Endodermal cell (in vitro differentiated cells): Measurements from ENCODE around the gene KRT34. TPM values are rescaled to one million over a fixed set of nuclear protein-coding genes. Genes with fewer than 3 reads are reported as not detected.

Experiments used
- DNase-seq: peaks from one replicate; pipeline ENCODE4 v3.0.0-alpha.2; 2017
- H3K27ac ChIP-seq: 2 replicates; pipeline ENCODE4 v1.5.1; 2013; ENCODE audit warnings: mild to moderate bottlenecking, low read depth, low read length, moderate library complexity
- H3K27me3 ChIP-seq: 2 replicates; pipeline ENCODE4 v1.6.1; 2013; ENCODE audit warnings: mild to moderate bottlenecking, low read length, moderate library complexity; ENCODE audit not compliant: insufficient read depth, control insufficient read depth, poor library complexity, severe bottlenecking
- H3K36me3 ChIP-seq: 2 replicates; pipeline ENCODE4 v1.7.0; 2013; ENCODE audit warnings: mild to moderate bottlenecking, low read length, moderate library complexity; ENCODE audit not compliant: control insufficient read depth, insufficient read depth
- H3K4me1 ChIP-seq: one replicate; pipeline ENCODE4 v1.7.0; 2013; ENCODE audit warnings: low read length; ENCODE audit not compliant: control insufficient read depth, insufficient read depth
- H3K4me3 ChIP-seq: 2 replicates; pipeline ENCODE4 v1.5.1; 2013; ENCODE audit warnings: mild to moderate bottlenecking, low read length, moderate library complexity
- H3K9ac ChIP-seq: 2 replicates; pipeline ENCODE4 v1.6.1; 2013; ENCODE audit warnings: mild to moderate bottlenecking, low read length, moderate library complexity; ENCODE audit not compliant: poor library complexity, severe bottlenecking; ENCODE audit errors: extremely low read depth
- H3K9me3 ChIP-seq: 2 replicates; pipeline ENCODE4 v1.6.1; 2013; ENCODE audit warnings: mild to moderate bottlenecking, low read length, moderate library complexity; ENCODE audit not compliant: control insufficient read depth
- H3K27ac Mint-ChIP-seq: 2 replicates; pipeline ENCODE4 v1.8.0; 2020; ENCODE audit warnings: mixed read lengths
- H3K27me3 Mint-ChIP-seq: 2 replicates; pipeline ENCODE4 v1.8.0; 2021; ENCODE audit warnings: mild to moderate bottlenecking, mixed read lengths; ENCODE audit not compliant: insufficient read depth
- H3K36me3 Mint-ChIP-seq: 2 replicates; pipeline ENCODE4 v1.8.0; 2020; ENCODE audit warnings: low read depth, mixed read lengths
- H3K4me1 Mint-ChIP-seq: 2 replicates; pipeline ENCODE4 v1.8.0; 2020; ENCODE audit warnings: mixed read lengths
- H3K4me3 Mint-ChIP-seq: 2 replicates; pipeline ENCODE4 v1.8.0; 2020; ENCODE audit warnings: mild to moderate bottlenecking, moderate library complexity, mixed read lengths
- H3K9me3 Mint-ChIP-seq: 2 replicates; pipeline ENCODE4 v1.8.0; 2020; ENCODE audit warnings: mild to moderate bottlenecking, mixed read lengths
- WGBS, 2 experiments: methylation state at CpG; one replicate each; pipeline versions ENCODE4 v1.1.5 to v1.1.7; 2013; ENCODE audit warnings: missing lambda C conversion rate in 2 of 2, mixed read lengths in 1 of 2; ENCODE audit not compliant: insufficient coverage in 1 of 2, insufficient read length in 1 of 2; 5-methylcytosine and 5-hydroxymethylcytosine counted together
- total RNA-seq, 2 donors: library from RNA; stranded (reverse); fragmentation: NEBNext Ultra II Directional in 1 of 2; extraction: Animal tissue kit (Norgen Biotek cat#: 25700) in 1 of 2; gene quantifications; 2 replicates in 1 of 2; 3 replicates in 1 of 2; pipeline ENCODE4 v1.2.1, GENCODE V29; 2021
- TF ChIP-seq, protein P1 (sequence below): fragments of 200-600 bp; sonication (generic); conservative IDR thresholded peaks from 2 replicates; pipeline ENCODE4 v1.5.0; 2021; ENCODE audit warnings: antibody characterized with exemption, mild to moderate bottlenecking

Gene KRT34
- total RNA-seq, 2 donors from 2014 or later, result not detected

DNA sequence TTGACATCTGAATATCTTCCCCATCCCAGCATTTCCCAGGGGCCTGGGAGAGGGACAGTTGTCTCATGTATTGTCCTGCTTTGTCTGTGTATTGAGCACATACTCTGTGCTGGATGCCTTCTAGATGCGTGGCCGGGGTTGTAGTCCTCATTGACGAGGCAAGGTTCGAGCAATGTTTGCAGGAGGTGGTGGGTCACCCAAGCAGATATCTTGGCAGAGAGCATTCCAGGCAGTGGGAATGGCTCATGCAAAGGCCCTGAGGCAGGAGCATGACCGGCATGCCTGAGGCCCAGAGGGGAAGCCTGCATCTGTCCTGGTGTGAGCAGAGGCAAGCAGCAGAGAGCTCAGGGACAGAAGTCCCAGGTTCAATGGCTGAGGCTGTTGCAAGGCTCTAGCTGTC is 49.0 kb downstream of the KRT34 start:
- H3K4me3 ChIP-seq, result no peak overlapping the region
- H3K9ac ChIP-seq, result no peak overlapping the region
- peak; percentile 41 for DNase-seq
- no peak overlapping the region for H3K27ac Mint-ChIP-seq
- H3K9me3 ChIP-seq, result no peaks in the 10 kb centered on the region
- H3K9me3 Mint-ChIP-seq, result peaks cover 15% of the 10 kb centered on the region
- H3K36me3 Mint-ChIP-seq, result no peaks in the 10 kb centered on the region
- H3K27ac ChIP-seq, result no peak overlapping the region
- H3K27me3 Mint-ChIP-seq, result peaks cover 4% of the 10 kb centered on the region
- peaks cover 4% of the 10 kb centered on the region for H3K4me1 ChIP-seq
- 94% methylated on average over 5 of the region's 5 CpGs for WGBS, 2 experiments
- no peaks in the 10 kb centered on the region for H3K27me3 ChIP-seq
- H3K4me1 Mint-ChIP-seq, result peaks cover 16% of the 10 kb centered on the region
- TF ChIP-seq, protein P1, sequence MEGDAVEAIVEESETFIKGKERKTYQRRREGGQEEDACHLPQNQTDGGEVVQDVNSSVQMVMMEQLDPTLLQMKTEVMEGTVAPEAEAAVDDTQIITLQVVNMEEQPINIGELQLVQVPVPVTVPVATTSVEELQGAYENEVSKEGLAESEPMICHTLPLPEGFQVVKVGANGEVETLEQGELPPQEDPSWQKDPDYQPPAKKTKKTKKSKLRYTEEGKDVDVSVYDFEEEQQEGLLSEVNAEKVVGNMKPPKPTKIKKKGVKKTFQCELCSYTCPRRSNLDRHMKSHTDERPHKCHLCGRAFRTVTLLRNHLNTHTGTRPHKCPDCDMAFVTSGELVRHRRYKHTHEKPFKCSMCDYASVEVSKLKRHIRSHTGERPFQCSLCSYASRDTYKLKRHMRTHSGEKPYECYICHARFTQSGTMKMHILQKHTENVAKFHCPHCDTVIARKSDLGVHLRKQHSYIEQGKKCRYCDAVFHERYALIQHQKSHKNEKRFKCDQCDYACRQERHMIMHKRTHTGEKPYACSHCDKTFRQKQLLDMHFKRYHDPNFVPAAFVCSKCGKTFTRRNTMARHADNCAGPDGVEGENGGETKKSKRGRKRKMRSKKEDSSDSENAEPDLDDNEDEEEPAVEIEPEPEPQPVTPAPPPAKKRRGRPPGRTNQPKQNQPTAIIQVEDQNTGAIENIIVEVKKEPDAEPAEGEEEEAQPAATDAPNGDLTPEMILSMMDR, result no peak
- H3K4me3 Mint-ChIP-seq, result no peak overlapping the region
- H3K36me3 ChIP-seq, result no peaks in the 10 kb centered on the region

DNA sequence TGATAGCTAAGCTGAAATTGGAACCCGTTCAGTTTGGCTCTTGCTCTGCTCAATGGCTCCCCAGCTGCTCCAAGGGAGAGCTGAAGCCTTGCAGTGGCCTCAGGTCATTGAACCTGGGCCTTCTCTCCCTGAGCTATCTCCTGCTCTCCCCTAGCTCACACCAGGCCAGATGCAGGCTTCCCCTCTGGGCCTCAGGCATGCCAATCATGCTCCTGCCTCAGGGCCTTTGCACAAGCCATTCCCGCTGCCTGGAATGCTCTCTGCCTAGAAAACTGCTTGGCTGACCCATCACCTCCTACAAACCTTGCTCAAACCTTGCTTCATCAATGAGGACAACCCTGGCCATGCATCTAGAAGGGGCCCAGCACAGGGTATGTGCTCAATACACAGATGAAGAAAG is 49.9 kb downstream of the KRT34 start:
- peaks cover 2% of the 10 kb centered on the region for H3K27me3 Mint-ChIP-seq
- TF ChIP-seq, protein P1, result no peak
- 92 to 95% methylated on average over 2 of the region's 2 CpGs for WGBS, 2 experiments
- Histone ChIP-seq H3K4me3 (no peak overlapping the region), H3K27ac (no peak overlapping the region), H3K9me3 (no peaks in the 10 kb centered on the region), H3K9ac (no peak overlapping the region), H3K27me3 (no peaks in the 10 kb centered on the region), H3K4me1 (peaks cover 4% of the 10 kb centered on the region), H3K36me3 (no peaks in the 10 kb centered on the region)
- DNase-seq, result peak; percentile 34
- no peaks in the 10 kb centered on the region for H3K36me3 Mint-ChIP-seq
- H3K4me1 Mint-ChIP-seq, result peaks cover 16% of the 10 kb centered on the region
- no peak overlapping the region for H3K4me3 Mint-ChIP-seq
- H3K27ac Mint-ChIP-seq, result no peak overlapping the region
- peaks cover 14% of the 10 kb centered on the region for H3K9me3 Mint-ChIP-seq

DNA sequence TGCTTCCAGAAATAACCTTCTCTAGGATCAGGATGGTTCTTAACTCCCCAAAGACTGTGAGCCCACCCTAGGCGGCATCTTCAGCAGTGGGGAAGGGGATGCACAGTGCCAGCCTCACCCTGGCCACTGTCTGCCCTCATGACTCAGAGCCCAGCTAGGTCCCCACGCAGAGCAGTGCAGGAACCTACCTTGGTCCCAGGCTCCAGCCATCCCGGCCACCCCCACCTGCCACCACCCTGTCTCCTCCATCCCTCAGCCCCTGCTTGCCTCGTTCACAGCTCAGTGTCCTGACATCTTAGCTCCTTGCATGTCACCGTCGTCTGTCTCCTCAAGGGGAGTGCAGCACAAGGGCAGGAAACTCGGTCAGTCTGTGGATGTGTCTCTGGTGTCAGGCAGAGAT is 50.5 kb downstream of the KRT34 start:
- Histone ChIP-seq H3K4me3 (no peak overlapping the region), H3K9ac (no peak overlapping the region), H3K36me3 (no peaks in the 10 kb centered on the region), H3K9me3 (no peaks in the 10 kb centered on the region), H3K27ac (no peak overlapping the region), H3K4me1 (peaks cover 4% of the 10 kb centered on the region), H3K27me3 (no peaks in the 10 kb centered on the region)
- Mint-ChIP-seq H3K27ac (no peak overlapping the region), H3K4me3 (no peak overlapping the region), H3K27me3 (peaks cover 2% of the 10 kb centered on the region), H3K9me3 (peaks cover 10% of the 10 kb centered on the region), H3K4me1 (peaks cover 16% of the 10 kb centered on the region), H3K36me3 (no peaks in the 10 kb centered on the region)
- TF ChIP-seq, protein P1, result no peak
- 83 to 89% methylated on average over 3 to 7 of the region's 7 CpGs for WGBS, 2 experiments
- peak; percentile 43 for DNase-seq
